Activated CD4-positive, alpha-beta T cell treated with anti-CD3 and anti-CD28 coated beads, Interleukin-2, amount 10 ng/mL, durations not matched to agents 24 days and 14 days (primary cell): ENCODE data around the gene MFSD2A. TPM values are rescaled to one million over a fixed set of nuclear protein-coding genes. Genes with fewer than 3 reads are reported as not detected.
"Not testable (repeated sequence)": the region's sequence is repeated elsewhere in the genome, so short reads cannot be mapped to it uniquely, and the experiment has no call there.

Experiments used
- DNase-seq: peaks from one replicate; pipeline ENCODE4 v3.0.0; 2022
- H3K27ac Mint-ChIP-seq: one replicate; pipeline ENCODE4 v1.8.0; 2022; ENCODE audit warnings: mild to moderate bottlenecking, mixed read lengths
- H3K27me3 Mint-ChIP-seq: one replicate; pipeline ENCODE4 v1.8.0; 2022; ENCODE audit warnings: mixed read lengths
- H3K36me3 Mint-ChIP-seq: one replicate; pipeline ENCODE4 v1.8.0; 2022; ENCODE audit warnings: low read depth, mild to moderate bottlenecking, mixed read lengths
- H3K4me1 Mint-ChIP-seq: one replicate; pipeline ENCODE4 v1.8.0; 2021; ENCODE audit warnings: mixed read lengths
- H3K4me3 Mint-ChIP-seq: one replicate; pipeline ENCODE4 v1.8.0; 2022; ENCODE audit warnings: mild to moderate bottlenecking, moderate library complexity, mixed read lengths
- H3K9me3 Mint-ChIP-seq: one replicate; pipeline ENCODE4 v1.8.0; 2021; ENCODE audit warnings: mixed read lengths
- intact Hi-C: fragments of 100-400 bp; cut with micrococcal nuclease; formaldehyde crosslinking; loops from one replicate; pipeline ENCODE4 v1.15.1; 2023
- total RNA-seq: library from RNA; stranded (reverse); gene quantifications from 2 replicates; pipeline ENCODE4 v1.2.3, GENCODE V29; 2022

MFSD2A gene
- total RNA-seq, 1 donor from 2014 or later: 49.7 TPM

GRCh38 chr1:39969048-39969447, 14.1 kb downstream of the MFSD2A start:
- Mint-ChIP-seq H3K36me3 (peaks cover 47% of the 10 kb centered on the region), H3K27ac (no peak overlapping the region), H3K4me3 (no peak overlapping the region), H3K9me3 (no peaks in the 10 kb centered on the region), H3K4me1 (peaks cover 5% of the 10 kb centered on the region), H3K27me3 (no peaks in the 10 kb centered on the region)
- intact Hi-C loops: no loop called here
- no peak for DNase-seq

GRCh38 chr1:39969531-39970270, 14.8 kb downstream of the MFSD2A start:
- intact Hi-C loops: no loop called here
- peaks cover 43% of the 10 kb centered on the region for H3K36me3 Mint-ChIP-seq

GRCh38 chr1:39970274-39970673, 15.3 kb downstream of the MFSD2A start:
- peaks cover 39% of the 10 kb centered on the region for H3K36me3 Mint-ChIP-seq
- H3K4me3 Mint-ChIP-seq: no peak overlapping the region
- H3K27ac Mint-ChIP-seq: no peak overlapping the region
- no peaks in the 10 kb centered on the region for H3K27me3 Mint-ChIP-seq
- peaks cover 5% of the 10 kb centered on the region for H3K4me1 Mint-ChIP-seq
- no peak for DNase-seq
- H3K9me3 Mint-ChIP-seq: no peaks in the 10 kb centered on the region
- intact Hi-C loops: no loop called here

More at GRCh38 chr1:39969531-39970270, 14.8 kb downstream of the MFSD2A start:
- no peaks in the 10 kb centered on the region for H3K9me3 Mint-ChIP-seq
- no peak for DNase-seq
- no peak overlapping the region for H3K27ac Mint-ChIP-seq
- H3K4me1 Mint-ChIP-seq: peaks cover 5% of the 10 kb centered on the region
- H3K4me3 Mint-ChIP-seq: no peak overlapping the region
- no peaks in the 10 kb centered on the region for H3K27me3 Mint-ChIP-seq

GRCh38 chr1:39971138-39971537, 16.2 kb downstream of the MFSD2A start:
- no peaks in the 10 kb centered on the region for H3K27me3 Mint-ChIP-seq
- no peaks in the 10 kb centered on the region for H3K9me3 Mint-ChIP-seq
- no peak overlapping the region for H3K27ac Mint-ChIP-seq
- intact Hi-C loops: no loop called here
- no peak for DNase-seq
- H3K4me3 Mint-ChIP-seq: no peak overlapping the region
- H3K36me3 Mint-ChIP-seq: peaks cover 32% of the 10 kb centered on the region
- H3K4me1 Mint-ChIP-seq: peaks cover 5% of the 10 kb centered on the region

GRCh38 chr1:39973503-39974135, 18.7 kb downstream of the MFSD2A start:
- intact Hi-C loops: loop anchor here (1.0 to 2.0 kb wide), 2 partner anchors 54 to 157 kb away; no protein-coding TSS in a partner anchor
- Mint-ChIP-seq H3K4me3 (no peak overlapping the region), H3K27ac (no peak overlapping the region), H3K36me3 (peaks cover 12% of the 10 kb centered on the region), H3K4me1 (peaks cover 5% of the 10 kb centered on the region), H3K27me3 (no peaks in the 10 kb centered on the region), H3K9me3 (no peaks in the 10 kb centered on the region)
- peak; percentile 91 for DNase-seq

GRCh38 chr1:39976732-39977131, 21.8 kb downstream of the MFSD2A start:
- H3K4me3 Mint-ChIP-seq: no peak overlapping the region
- H3K4me1 Mint-ChIP-seq: peaks cover 5% of the 10 kb centered on the region
- H3K27ac Mint-ChIP-seq: no peak overlapping the region
- H3K27me3 Mint-ChIP-seq: no peaks in the 10 kb centered on the region
- DNase-seq: no peak
- no peaks in the 10 kb centered on the region for H3K9me3 Mint-ChIP-seq
- H3K36me3 Mint-ChIP-seq: no peaks in the 10 kb centered on the region
- intact Hi-C loops: no loop called here

GRCh38 chr1:39977202-39977601, 22.3 kb downstream of the MFSD2A start:
- H3K36me3 Mint-ChIP-seq: no peaks in the 10 kb centered on the region
- no peaks in the 10 kb centered on the region for H3K9me3 Mint-ChIP-seq
- H3K27me3 Mint-ChIP-seq: no peaks in the 10 kb centered on the region
- H3K4me3 Mint-ChIP-seq: no peak overlapping the region
- intact Hi-C loops: no loop called here
- H3K4me1 Mint-ChIP-seq: peaks cover 5% of the 10 kb centered on the region
- DNase-seq: no peak
- no peak overlapping the region for H3K27ac Mint-ChIP-seq

GRCh38 chr1:39979654-39980053, 24.7 kb downstream of the MFSD2A start:
- intact Hi-C loops: no loop called here
- Mint-ChIP-seq H3K27ac (no peak overlapping the region), H3K4me1 (no peaks in the 10 kb centered on the region), H3K27me3 (no peaks in the 10 kb centered on the region), H3K36me3 (no peaks in the 10 kb centered on the region), H3K9me3 (no peaks in the 10 kb centered on the region), H3K4me3 (no peak overlapping the region)
- no peak for DNase-seq

- no peaks in the 10 kb centered on the region for H3K9me3 Mint-ChIP-seq
- no peak for DNase-seq
- no peaks in the 10 kb centered on the region for H3K4me1 Mint-ChIP-seq
- no peak overlapping the region for H3K4me3 Mint-ChIP-seq
- no peaks in the 10 kb centered on the region for H3K36me3 Mint-ChIP-seq
- no peak overlapping the region for H3K27ac Mint-ChIP-seq
- intact Hi-C loops: no loop called here
- no peaks in the 10 kb centered on the region for H3K27me3 Mint-ChIP-seq
Measured at GRCh38 chr1:39980555-39981313, 25.8 kb downstream of the MFSD2A start.

- Mint-ChIP-seq H3K27me3 (no peaks in the 10 kb centered on the region), H3K27ac (no peak overlapping the region), H3K4me3 (no peak overlapping the region), H3K36me3 (no peaks in the 10 kb centered on the region), H3K9me3 (no peaks in the 10 kb centered on the region), H3K4me1 (no peaks in the 10 kb centered on the region)
- intact Hi-C loops: no loop called here
- no peak for DNase-seq
Measured at GRCh38 chr1:39981385-39981784, 26.4 kb downstream of the MFSD2A start.

- H3K9me3 Mint-ChIP-seq: no peaks in the 10 kb centered on the region
- no peak overlapping the region for H3K4me3 Mint-ChIP-seq
- intact Hi-C loops: no loop called here
- no peaks in the 10 kb centered on the region for H3K27me3 Mint-ChIP-seq
- H3K27ac Mint-ChIP-seq: no peak overlapping the region
- H3K4me1 Mint-ChIP-seq: no peaks in the 10 kb centered on the region
- no peaks in the 10 kb centered on the region for H3K36me3 Mint-ChIP-seq
- no peak for DNase-seq
Measured at GRCh38 chr1:39981945-39982344, 27.0 kb downstream of the MFSD2A start.

GRCh38 chr1:39984480-39984879, 29.5 kb downstream of the MFSD2A start:
- H3K27ac Mint-ChIP-seq, intact Hi-C loops, H3K4me3 Mint-ChIP-seq, H3K9me3 Mint-ChIP-seq, DNase-seq, H3K27me3 Mint-ChIP-seq, H3K36me3 Mint-ChIP-seq, H3K4me1 Mint-ChIP-seq: not testable (repeated sequence)

- H3K27me3 Mint-ChIP-seq: no peaks in the 10 kb centered on the region
- no peak overlapping the region for H3K27ac Mint-ChIP-seq
- no peak for DNase-seq
- H3K4me1 Mint-ChIP-seq: no peaks in the 10 kb centered on the region
- intact Hi-C loops: no loop called here
- no peaks in the 10 kb centered on the region for H3K9me3 Mint-ChIP-seq
- H3K36me3 Mint-ChIP-seq: no peaks in the 10 kb centered on the region
- no peak overlapping the region for H3K4me3 Mint-ChIP-seq
Measured at GRCh38 chr1:39984951-39985350, 30.0 kb downstream of the MFSD2A start.

GRCh38 chr1:39987869-39988268, 32.9 kb downstream of the MFSD2A start:
- H3K4me1 Mint-ChIP-seq: no peaks in the 10 kb centered on the region
- DNase-seq: no peak
- H3K27ac Mint-ChIP-seq: no peak overlapping the region
- H3K36me3 Mint-ChIP-seq: no peaks in the 10 kb centered on the region
- intact Hi-C loops: no loop called here
- no peaks in the 10 kb centered on the region for H3K27me3 Mint-ChIP-seq
- no peaks in the 10 kb centered on the region for H3K9me3 Mint-ChIP-seq
- no peak overlapping the region for H3K4me3 Mint-ChIP-seq
